IMR-90 (cell line): Measurements from ENCODE around the gene NFX1. TPM values are rescaled to one million over a fixed set of nuclear protein-coding genes. Genes with fewer than 3 reads are reported as not detected.

Experiments
- ATAC-seq: fragments of 200-7000 bp; cut with Tn5 transposase; 2 replicates; pipeline ENCODE4 v1.9.1; 2020; ENCODE audit warnings: low read depth, mild to moderate bottlenecking, moderate library complexity
- BruUV-seq: library from RNA; stranded (reverse); fragments of 400-500 nt; replicated peaks from 2 replicates; lab custom pipeline; 2021; lab: Mats Ljungman, UMichigan
- CTCF ChIA-PET: fragments of 300-600 bp; formaldehyde crosslinking; extraction: SDS; loops from one replicate; lab custom pipeline; 2021; ENCODE audit warnings: antibody characterized with exemption; lab: Yijun Ruan, JAX
- POLR2A ChIA-PET: fragments of 300-600 bp; sonication (Branson Sonifier 250); formaldehyde crosslinking; loops from one replicate; lab custom pipeline; 2022; ENCODE audit warnings: antibody characterized with exemption; ENCODE audit not compliant: unreplicated experiment; lab: Charles Lee
- DNase-seq: peaks from one replicate; pipeline ENCODE4 v3.0.0; 2013
- H2AFZ ChIP-seq: replicated peaks from 2 replicates; pipeline ENCODE3; 2013; ENCODE audit warnings: low read length, mild to moderate bottlenecking; ENCODE audit not compliant: poor library complexity
- H2AK5ac ChIP-seq: 2 replicates; pipeline ENCODE4 v1.6.1; 2013; ENCODE audit warnings: low read depth, low read length, inconsistent platforms
- H2AK9ac ChIP-seq: replicated peaks from 2 replicates; pipeline ENCODE3; 2013; ENCODE audit warnings: mild to moderate bottlenecking, low read depth, low read length, moderate library complexity; ENCODE audit not compliant: poor library complexity
- H2BK120ac ChIP-seq: 2 replicates; pipeline ENCODE4 v1.6.1; 2013; ENCODE audit warnings: low read depth, low read length, inconsistent platforms
- H2BK15ac ChIP-seq: 3 replicates; pipeline ENCODE4 v1.6.1; 2013; ENCODE audit warnings: low read depth, low read length, inconsistent platforms
- H2BK20ac ChIP-seq: 2 replicates; pipeline ENCODE4 v1.6.1; 2013; ENCODE audit warnings: low read depth, mild to moderate bottlenecking, inconsistent platforms, low read length, moderate library complexity
- H2BK5ac ChIP-seq: 2 replicates; pipeline ENCODE4 v1.6.1; 2013; ENCODE audit warnings: mild to moderate bottlenecking, low read depth, low read length, inconsistent platforms; ENCODE audit not compliant: poor library complexity, severe bottlenecking
- H3K14ac ChIP-seq: replicated peaks from 2 replicates; pipeline ENCODE4 v1.6.1; 2013; ENCODE audit warnings: low read depth, low read length, inconsistent platforms
- H3K18ac ChIP-seq: 2 replicates; pipeline ENCODE4 v1.6.1; 2013; ENCODE audit warnings: low read depth, low read length, control low read depth
- H3K23ac ChIP-seq: 2 replicates; pipeline ENCODE4 v1.6.1; 2013; ENCODE audit warnings: low read depth, low read length, inconsistent platforms
- H3K27ac ChIP-seq: 2 replicates; pipeline ENCODE4 v1.5.1; 2013; ENCODE audit warnings: mild to moderate bottlenecking, control low read depth, low read length; ENCODE audit not compliant: insufficient read depth
- H3K27me3 ChIP-seq: 2 replicates; pipeline ENCODE4 v1.6.1; 2013; ENCODE audit warnings: low read length; ENCODE audit not compliant: control insufficient read depth, insufficient read depth
- H3K36me3 ChIP-seq: 2 replicates; pipeline ENCODE4 v1.6.1; 2013; ENCODE audit warnings: low read length, mixed read lengths; ENCODE audit not compliant: control insufficient read depth, insufficient read depth
- H3K4ac ChIP-seq: 2 replicates; pipeline ENCODE4 v1.6.1; 2013; ENCODE audit warnings: low read depth, low read length, inconsistent platforms
- H3K4me1 ChIP-seq: 2 replicates; pipeline ENCODE4 v1.6.1; 2013; ENCODE audit warnings: low read length, mixed read lengths; ENCODE audit not compliant: control insufficient read depth, insufficient read depth
- H3K4me2 ChIP-seq: 2 replicates; pipeline ENCODE4 v1.6.1; 2013; ENCODE audit warnings: low read depth, mild to moderate bottlenecking, control low read depth, low read length, moderate library complexity
- H3K4me3 ChIP-seq: 2 replicates; pipeline ENCODE4 v1.5.1; 2013; ENCODE audit warnings: low read depth, mild to moderate bottlenecking, control low read depth, low read length, moderate library complexity; ENCODE audit not compliant: insufficient read depth
- H3K56ac ChIP-seq: 2 replicates; pipeline ENCODE4 v1.6.1; 2013; ENCODE audit warnings: low read length, inconsistent platforms; ENCODE audit not compliant: insufficient read depth; ENCODE audit errors: extremely low read depth
- H3K79me1 ChIP-seq, 2 experiments: 2 replicates each; pipeline ENCODE4 v1.6.1; 2013; ENCODE audit warnings: low read length in 2 of 2, inconsistent platforms in 1 of 2, low read depth in 1 of 2
- H3K9ac ChIP-seq: 2 replicates; pipeline ENCODE4 v1.6.1; 2013; ENCODE audit warnings: low read depth, low read length, control low read depth
- H3K9me1 ChIP-seq: 2 replicates; pipeline ENCODE4 v1.6.1; 2013; ENCODE audit warnings: low read length, inconsistent platforms; ENCODE audit not compliant: insufficient read depth
- H3K9me3 ChIP-seq: 2 replicates; pipeline ENCODE4 v1.6.1; 2013; ENCODE audit warnings: low read length; ENCODE audit not compliant: control insufficient read depth, insufficient read depth
- H4K20me1 ChIP-seq: 2 replicates; pipeline ENCODE4 v1.6.1; 2013; ENCODE audit warnings: low read length, inconsistent platforms; ENCODE audit not compliant: insufficient read depth
- H4K5ac ChIP-seq: 2 replicates; pipeline ENCODE4 v1.6.1; 2013; ENCODE audit warnings: mild to moderate bottlenecking, low read depth, low read length, control low read depth
- H4K8ac ChIP-seq, 2 experiments: 2 replicates each; pipeline ENCODE4 v1.6.1; 2013; ENCODE audit warnings: low read depth in 2 of 2, low read length in 2 of 2, control low read depth in 1 of 2, inconsistent platforms in 1 of 2
- H4K91ac ChIP-seq: 2 replicates; pipeline ENCODE4 v1.6.1; 2013; ENCODE audit warnings: low read depth, low read length, inconsistent platforms; ENCODE audit not compliant: insufficient read depth
- BHLHE40 ChIP-seq: fragments of 150-350 bp; IDR thresholded peaks from 2 replicates; pipeline ENCODE4 v1.6.1; 2016; ENCODE audit warnings: mild to moderate bottlenecking, low read depth, low read length
- CEBPB ChIP-seq: IDR thresholded peaks from 2 replicates; pipeline ENCODE4 v1.6.1; 2012; ENCODE audit warnings: low read depth, low read length, improper control_type of control experiment
- CHD1 ChIP-seq: IDR thresholded peaks from 2 replicates; pipeline ENCODE4 v1.6.1; 2012; ENCODE audit warnings: low read depth, low read length, improper control_type of control experiment
- FOS ChIP-seq: fragments of 150-350 bp; IDR thresholded peaks from 2 replicates; pipeline ENCODE4 v1.6.1; 2016; ENCODE audit warnings: low read depth, low read length
- MAFK ChIP-seq: IDR thresholded peaks from 2 replicates; pipeline ENCODE4 v1.6.1; 2012; ENCODE audit warnings: low read depth, low read length, improper control_type of control experiment
- MAZ ChIP-seq: IDR thresholded peaks from 2 replicates; pipeline ENCODE4 v1.6.1; 2012; ENCODE audit warnings: low read depth, mild to moderate bottlenecking, low read length, improper control_type of control experiment, moderate library complexity, borderline replicate concordance
- MXI1 ChIP-seq: IDR thresholded peaks from 2 replicates; pipeline ENCODE4 v1.6.1; 2012; ENCODE audit warnings: low read depth, mild to moderate bottlenecking, low read length, moderate library complexity, borderline replicate concordance
- NFE2L2 ChIP-seq: fragments of 150-350 bp; IDR thresholded peaks from 2 replicates; pipeline ENCODE4 v1.6.1; 2016; ENCODE audit warnings: low read depth, mild to moderate bottlenecking, low read length
- POLR2A ChIP-seq: IDR thresholded peaks from 2 replicates; pipeline ENCODE4 v1.6.1; 2012; ENCODE audit warnings: mild to moderate bottlenecking, low read depth, low read length
- RAD21 ChIP-seq: IDR thresholded peaks from 2 replicates; pipeline ENCODE4 v1.6.1; 2012; ENCODE audit warnings: low read length, improper control_type of control experiment
- RCOR1 ChIP-seq: IDR thresholded peaks from 2 replicates; pipeline ENCODE4 v1.6.1; 2012; ENCODE audit warnings: mild to moderate bottlenecking, low read length, improper control_type of control experiment; ENCODE audit not compliant: insufficient replicate concordance
- RFX5 ChIP-seq: IDR thresholded peaks from 2 replicates; pipeline ENCODE4 v1.8.0; 2012; ENCODE audit warnings: low read depth, mild to moderate bottlenecking, low read length, moderate library complexity
- SMC3 ChIP-seq: fragments of 150-350 bp; IDR thresholded peaks from 2 replicates; pipeline ENCODE4 v1.6.1; 2016; ENCODE audit warnings: low read depth, mild to moderate bottlenecking, antibody characterized with exemption, low read length, moderate library complexity
- WGBS, 2 experiments: methylation state at CpG; one replicate each; pipeline versions ENCODE4 v1.1.5 to v1.1.7; 2013; ENCODE audit warnings: missing lambda C conversion rate in 2 of 2; ENCODE audit not compliant: insufficient read length in 1 of 2; ENCODE audit errors: extremely low coverage in 2 of 2; 5-methylcytosine and 5-hydroxymethylcytosine counted together
- dilution Hi-C: fragments of 300-500 bp; cut with HindIII; formaldehyde crosslinking; loops from one replicate; pipeline ENCODE4 v1.14.3; 2018; ENCODE audit warnings: low sequenced_read_pairs; ENCODE audit not compliant: unreplicated experiment
- in situ Hi-C: fragments of 300-500 bp; cut with MboI; formaldehyde crosslinking; loops from 3 replicates; pipeline ENCODE4 v1.14.3; 2019; ENCODE audit warnings: low sequenced_read_pairs, inconsistent platforms, mixed read lengths
- intact Hi-C: fragments of 100-400 bp; cut with micrococcal nuclease; formaldehyde crosslinking; loops from 2 replicates; pipeline ENCODE4 v1.10.0; 2022
- polyA plus RNA-seq, 3 experiments: library from polyadenylated mRNA; depleted of rRNA; stranded (reverse); fragments of >200 nt; gene quantifications; 2 replicates each; pipeline ENCODE4 v1.2.3, GENCODE V29; 2012; ENCODE audit warnings: low replicate concordance in 1 of 3
- total RNA-seq: library from RNA; depleted of rRNA; stranded (reverse); fragments of >200 nt; gene quantifications from 2 replicates; pipeline ENCODE4 v1.2.3, GENCODE V29; 2012
- TF ChIP-seq, protein P1 (sequence below): fragments of 150-350 bp; IDR thresholded peaks from 2 replicates; pipeline ENCODE4 v1.6.1; 2016; ENCODE audit warnings: low read depth, mild to moderate bottlenecking, low read length, moderate library complexity, borderline replicate concordance
- TF ChIP-seq, protein P2 (sequence below): conservative IDR thresholded peaks from 2 replicates; pipeline ENCODE4 v1.5.1; 2012; ENCODE audit warnings: mild to moderate bottlenecking, low read depth, low read length, improper control_type of control experiment
- TF ChIP-seq, protein P3 (sequence below): fragments of 150-350 bp; IDR thresholded peaks from 2 replicates; pipeline ENCODE4 v1.6.1; 2017; ENCODE audit warnings: mild to moderate bottlenecking, antibody characterized with exemption, low read length, low read depth

Gene NFX1
- total and polyA plus RNA-seq, 2 of the 4 experiments (the other 2 are of a cell fraction), result 27.0 to 36.0 TPM

DNA sequence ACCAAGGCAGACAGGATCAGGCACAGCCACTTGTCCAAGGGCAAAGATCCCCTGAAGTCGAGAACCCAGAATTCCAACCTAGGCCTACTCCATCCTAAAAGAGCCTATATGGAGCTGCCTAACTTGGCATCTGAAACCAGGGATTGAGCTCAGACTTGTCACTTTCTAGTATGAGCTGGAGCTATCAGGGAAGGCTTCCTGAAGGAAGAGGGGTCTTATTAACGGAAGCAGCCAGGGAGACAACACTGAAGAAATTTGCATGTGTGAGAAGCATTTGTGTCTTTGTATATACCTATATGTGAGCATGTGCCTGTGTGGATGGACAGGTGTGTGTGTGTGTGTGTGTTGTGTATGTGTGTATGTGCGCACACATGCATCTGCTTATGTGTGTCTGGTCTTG is 116.7 kb downstream of the NFX1 start:
- Histone ChIP-seq H3K4ac (no peak overlapping the region), H3K79me1 (no peaks in the 10 kb centered on the region), H3K14ac (no peak overlapping the region), H2BK120ac (no peak overlapping the region), H3K4me1 (no peaks in the 10 kb centered on the region), H4K5ac (no peak overlapping the region), H2AK5ac (no peak overlapping the region), H3K4me2 (no peak overlapping the region), H3K9me3 (no peaks in the 10 kb centered on the region), H3K27ac (no peak overlapping the region), H2AFZ (no peak overlapping the region), H4K8ac (no peak overlapping the region), H4K91ac (no peak overlapping the region), H4K20me1 (no peaks in the 10 kb centered on the region), H3K18ac (no peak overlapping the region), H3K9me1 (no peaks in the 10 kb centered on the region), H3K9ac (no peak overlapping the region), H2BK15ac (no peak overlapping the region), H3K27me3 (peaks cover 3% of the 10 kb centered on the region), H2BK5ac (no peak overlapping the region), H2AK9ac (no peak overlapping the region), H2BK20ac (no peak overlapping the region), H3K4me3 (no peak overlapping the region), H3K56ac (no peak overlapping the region), H3K36me3 (no peaks in the 10 kb centered on the region), H3K23ac (no peak overlapping the region)
- no peak for ATAC-seq
- BruUV-seq, result no TSS peak
- TF ChIP-seq POLR2A, result no peak
- no peak for TF ChIP-seq RCOR1
- no peak for TF ChIP-seq FOS
- TF ChIP-seq, protein P1, sequence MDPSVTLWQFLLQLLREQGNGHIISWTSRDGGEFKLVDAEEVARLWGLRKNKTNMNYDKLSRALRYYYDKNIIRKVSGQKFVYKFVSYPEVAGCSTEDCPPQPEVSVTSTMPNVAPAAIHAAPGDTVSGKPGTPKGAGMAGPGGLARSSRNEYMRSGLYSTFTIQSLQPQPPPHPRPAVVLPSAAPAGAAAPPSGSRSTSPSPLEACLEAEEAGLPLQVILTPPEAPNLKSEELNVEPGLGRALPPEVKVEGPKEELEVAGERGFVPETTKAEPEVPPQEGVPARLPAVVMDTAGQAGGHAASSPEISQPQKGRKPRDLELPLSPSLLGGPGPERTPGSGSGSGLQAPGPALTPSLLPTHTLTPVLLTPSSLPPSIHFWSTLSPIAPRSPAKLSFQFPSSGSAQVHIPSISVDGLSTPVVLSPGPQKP, result no peak
- no peak for TF ChIP-seq MAZ
- no peak for TF ChIP-seq CHD1
- TF ChIP-seq NFE2L2, result no peak
- TF ChIP-seq MAFK, result no peak
- no peak for TF ChIP-seq CEBPB
- TF ChIP-seq, protein P2, sequence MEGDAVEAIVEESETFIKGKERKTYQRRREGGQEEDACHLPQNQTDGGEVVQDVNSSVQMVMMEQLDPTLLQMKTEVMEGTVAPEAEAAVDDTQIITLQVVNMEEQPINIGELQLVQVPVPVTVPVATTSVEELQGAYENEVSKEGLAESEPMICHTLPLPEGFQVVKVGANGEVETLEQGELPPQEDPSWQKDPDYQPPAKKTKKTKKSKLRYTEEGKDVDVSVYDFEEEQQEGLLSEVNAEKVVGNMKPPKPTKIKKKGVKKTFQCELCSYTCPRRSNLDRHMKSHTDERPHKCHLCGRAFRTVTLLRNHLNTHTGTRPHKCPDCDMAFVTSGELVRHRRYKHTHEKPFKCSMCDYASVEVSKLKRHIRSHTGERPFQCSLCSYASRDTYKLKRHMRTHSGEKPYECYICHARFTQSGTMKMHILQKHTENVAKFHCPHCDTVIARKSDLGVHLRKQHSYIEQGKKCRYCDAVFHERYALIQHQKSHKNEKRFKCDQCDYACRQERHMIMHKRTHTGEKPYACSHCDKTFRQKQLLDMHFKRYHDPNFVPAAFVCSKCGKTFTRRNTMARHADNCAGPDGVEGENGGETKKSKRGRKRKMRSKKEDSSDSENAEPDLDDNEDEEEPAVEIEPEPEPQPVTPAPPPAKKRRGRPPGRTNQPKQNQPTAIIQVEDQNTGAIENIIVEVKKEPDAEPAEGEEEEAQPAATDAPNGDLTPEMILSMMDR, result no peak
- TF ChIP-seq RAD21, result no peak
- no peak for TF ChIP-seq BHLHE40
- TF ChIP-seq, protein P3, sequence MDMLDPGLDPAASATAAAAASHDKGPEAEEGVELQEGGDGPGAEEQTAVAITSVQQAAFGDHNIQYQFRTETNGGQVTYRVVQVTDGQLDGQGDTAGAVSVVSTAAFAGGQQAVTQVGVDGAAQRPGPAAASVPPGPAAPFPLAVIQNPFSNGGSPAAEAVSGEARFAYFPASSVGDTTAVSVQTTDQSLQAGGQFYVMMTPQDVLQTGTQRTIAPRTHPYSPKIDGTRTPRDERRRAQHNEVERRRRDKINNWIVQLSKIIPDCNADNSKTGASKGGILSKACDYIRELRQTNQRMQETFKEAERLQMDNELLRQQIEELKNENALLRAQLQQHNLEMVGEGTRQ, result no peak
- TF ChIP-seq RFX5, result no peak
- TF ChIP-seq SMC3, result no peak
- TF ChIP-seq MXI1, result no peak
- 80% methylated on average over 1 of the region's 3 CpGs; no CpG with 5 or more reads in 1 of the 2 experiments for WGBS, 2 experiments
- POLR2A ChIA-PET, result no interaction called here
- intact Hi-C loops, result loop anchor here (5.0 to 10.0 kb wide), 3 partner anchors 45 to 318 kb away; no protein-coding TSS in a partner anchor
- no peak for DNase-seq
- CTCF ChIA-PET, result interaction anchor here (0.6 kb wide), 1 partner anchor 315 kb away, joined by 3 read pairs; no protein-coding TSS in a partner anchor
- in situ Hi-C loops, result loop anchor here (25.0 kb wide), 1 partner anchor 305 kb away; no protein-coding TSS in a partner anchor
- dilution Hi-C loops, result no loop called here
